NCI-H2227 (cell line): ENCODE measurements around the gene MGAT4A.
"Not testable (repeated sequence)": the region's sequence is repeated elsewhere in the genome, so short reads cannot be mapped to it uniquely, and the experiment has no call there.

Experiments
- DNase-seq: peaks from one replicate; lab custom pipeline; 2025; ENCODE audit not compliant: unreplicated experiment; lab: John Stamatoyannopoulos, UW

Gene MGAT4A

DNA sequence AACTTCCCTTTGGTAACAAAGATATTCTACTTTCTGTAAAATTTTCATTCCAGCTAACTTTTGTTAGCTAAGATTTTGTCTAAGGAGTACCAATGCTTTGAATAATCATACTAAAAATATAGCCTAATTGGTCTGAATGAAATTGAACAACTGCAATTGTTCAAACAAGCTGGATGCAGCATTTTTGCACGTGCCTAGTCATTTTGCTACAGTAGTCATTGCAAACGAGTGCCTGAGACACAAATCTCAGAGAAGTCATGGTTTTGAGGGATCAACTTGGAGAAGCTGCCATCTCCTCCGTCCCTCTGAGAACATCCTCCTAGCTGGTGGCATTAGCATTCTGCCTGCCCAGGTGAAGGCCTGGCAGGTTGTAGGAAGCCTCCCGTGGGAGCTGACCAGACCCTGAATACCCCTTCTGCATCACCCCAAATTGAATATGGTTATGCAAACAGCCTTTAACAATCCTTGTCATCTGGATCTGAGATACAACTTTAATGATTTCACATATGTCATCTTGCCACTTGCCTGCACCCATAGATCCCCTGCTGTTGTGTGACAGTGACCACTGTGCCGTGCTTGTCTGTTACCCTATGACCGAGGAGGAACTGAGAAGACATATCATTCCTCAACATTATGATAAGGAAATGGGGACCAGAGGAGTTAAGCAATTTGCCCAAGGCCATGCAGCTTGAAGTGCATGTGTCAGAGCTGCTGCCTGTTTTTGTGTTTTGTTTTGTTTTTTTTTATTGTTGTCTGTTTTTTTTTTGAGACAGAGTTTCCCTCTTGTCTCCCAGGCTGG lies 29.1 kb upstream of the MGAT4A start:
- DNase-seq, result no peak

- no peak for DNase-seq
Measured at GRCh38 chr2:98759338-98759737, 28.4 kb upstream of the MGAT4A start.

DNA sequence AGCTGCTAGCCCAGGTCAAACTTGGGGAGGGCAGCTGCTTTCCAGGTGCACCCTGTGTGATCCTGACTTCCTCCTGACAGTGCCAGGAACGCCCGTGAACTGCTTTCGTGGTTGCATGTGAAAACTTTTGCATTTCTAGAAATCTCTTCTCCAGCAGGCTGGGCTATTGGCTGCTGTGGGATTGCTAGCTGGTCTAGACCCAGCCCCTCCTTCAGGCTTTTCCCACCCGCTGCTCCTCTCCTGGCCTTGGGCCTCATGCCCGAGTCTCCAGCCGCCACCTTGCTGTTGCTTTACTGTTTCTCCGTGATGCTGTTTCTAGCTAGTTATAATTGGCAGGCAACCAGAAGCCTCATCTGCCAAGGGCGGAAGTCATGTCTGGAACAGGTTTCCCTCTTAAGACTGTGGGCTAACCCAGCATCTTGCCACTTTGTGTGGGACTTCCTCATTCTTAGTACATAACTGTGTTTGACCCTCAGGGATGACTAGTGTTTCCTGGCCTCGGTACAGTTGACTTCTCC lies 27.0 kb upstream of the MGAT4A start:
- no peak for DNase-seq

GRCh38 chr2:98753801-98754200 lies 22.9 kb upstream of the MGAT4A start:
- DNase-seq, result no peak

DNA sequence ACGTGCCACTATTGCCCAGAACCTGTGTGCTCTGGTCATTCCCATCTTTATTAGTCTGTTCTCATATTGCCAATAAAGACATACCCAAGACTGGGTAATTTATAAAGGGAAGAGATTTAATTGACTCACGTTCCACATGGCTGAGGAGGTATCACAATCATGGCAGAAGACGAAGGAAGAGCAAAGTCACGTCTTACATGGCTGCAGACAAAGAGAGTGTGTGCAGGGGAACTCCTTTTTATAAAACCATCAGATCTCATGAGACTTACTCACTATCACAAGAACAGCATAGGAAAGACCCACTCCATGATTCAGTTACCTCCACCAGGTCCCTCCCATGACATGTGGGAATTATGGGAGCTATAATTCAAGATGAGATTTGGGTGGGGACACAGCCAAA lies 21.8 kb upstream of the MGAT4A start:
- not testable (repeated sequence) for DNase-seq

DNA sequence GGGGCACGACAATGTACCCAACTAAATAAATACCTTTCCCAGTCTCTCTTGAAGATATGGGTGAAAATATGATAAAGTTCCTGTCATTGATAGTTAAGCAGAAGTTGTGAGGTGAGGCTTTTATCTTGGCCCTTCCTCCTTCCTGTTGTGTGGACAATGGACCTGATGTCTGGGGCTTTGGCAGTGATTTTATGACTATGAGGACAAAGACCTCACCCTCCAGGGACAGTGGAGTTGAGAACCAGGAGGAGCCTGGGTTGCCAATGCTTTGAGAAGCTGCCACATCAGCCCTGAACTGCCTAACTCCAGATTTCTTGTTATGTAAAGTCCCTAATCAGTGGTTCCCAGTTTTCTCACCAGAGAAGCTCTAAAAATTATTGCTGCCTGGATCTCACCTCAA lies 20.8 kb upstream of the MGAT4A start:
- DNase-seq, result no peak

DNA sequence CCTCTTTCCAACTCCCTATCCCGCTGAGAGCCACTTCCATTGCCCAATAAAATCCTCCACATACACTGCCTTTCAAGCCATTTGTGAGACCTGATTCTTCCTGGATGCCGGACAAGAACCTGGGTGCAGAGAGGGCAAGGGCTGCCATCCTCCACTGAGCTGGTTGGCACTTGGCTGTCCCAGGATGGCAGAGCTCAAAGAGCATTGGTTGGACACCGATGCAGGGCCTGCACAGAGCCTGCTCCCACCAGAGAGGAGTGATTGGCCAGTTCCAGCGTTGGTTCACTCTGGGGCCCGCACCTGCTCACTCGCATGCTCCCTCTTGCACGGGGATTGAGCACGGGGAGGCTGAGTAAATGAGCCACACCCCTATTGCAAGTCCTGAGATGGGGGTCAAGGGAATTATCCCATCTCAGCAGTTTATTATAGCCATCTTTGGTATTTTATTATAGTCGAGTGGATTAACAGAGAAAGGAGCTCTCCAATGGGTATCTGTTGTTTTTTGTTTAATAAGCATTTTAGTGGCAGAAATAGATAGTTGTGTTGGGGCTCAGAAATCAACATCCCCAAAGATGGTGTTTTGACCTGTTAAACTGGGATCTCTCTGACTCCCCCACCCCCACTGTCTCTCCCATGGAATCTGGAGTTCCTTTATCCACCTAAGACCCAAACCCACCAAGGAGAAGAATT lies 19.8 kb upstream of the MGAT4A start:
- DNase-seq, result no peak

GRCh38 chr2:98749066-98749450 lies 18.1 kb upstream of the MGAT4A start:
- no peak for DNase-seq

GRCh38 chr2:98748292-98749065 lies 17.5 kb upstream of the MGAT4A start:
- DNase-seq, result no peak

GRCh38 chr2:98747888-98748287 lies 17.0 kb upstream of the MGAT4A start:
- DNase-seq, result no peak

DNA sequence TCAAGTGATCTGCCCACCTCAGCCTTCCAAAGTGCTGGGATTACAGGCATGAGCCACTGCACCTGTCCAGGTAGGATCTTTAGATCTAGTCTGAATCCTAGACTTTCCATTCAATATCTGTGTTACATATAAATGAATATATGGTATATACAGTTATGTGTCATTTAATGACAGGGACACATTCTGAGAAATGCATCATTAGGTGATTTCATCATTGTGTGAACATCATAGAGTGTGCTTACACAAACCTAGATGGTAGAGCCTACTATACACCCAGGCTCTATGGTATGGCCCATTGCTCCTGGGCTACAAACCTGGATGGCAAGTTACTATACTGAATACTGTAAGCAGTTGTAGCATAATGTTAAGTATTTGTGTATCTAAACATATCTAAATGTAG lies 15.5 kb upstream of the MGAT4A start:
- no peak for DNase-seq

- DNase-seq, result no peak
Measured at GRCh38 chr2:98744595-98744994, 13.7 kb upstream of the MGAT4A start.

- DNase-seq, result no peak
Measured at GRCh38 chr2:98743835-98744234, 12.9 kb upstream of the MGAT4A start.

GRCh38 chr2:98739020-98739419 lies 8.1 kb upstream of the MGAT4A start:
- no peak for DNase-seq

GRCh38 chr2:98738304-98738703 lies 7.4 kb upstream of the MGAT4A start:
- DNase-seq, result no peak

DNA sequence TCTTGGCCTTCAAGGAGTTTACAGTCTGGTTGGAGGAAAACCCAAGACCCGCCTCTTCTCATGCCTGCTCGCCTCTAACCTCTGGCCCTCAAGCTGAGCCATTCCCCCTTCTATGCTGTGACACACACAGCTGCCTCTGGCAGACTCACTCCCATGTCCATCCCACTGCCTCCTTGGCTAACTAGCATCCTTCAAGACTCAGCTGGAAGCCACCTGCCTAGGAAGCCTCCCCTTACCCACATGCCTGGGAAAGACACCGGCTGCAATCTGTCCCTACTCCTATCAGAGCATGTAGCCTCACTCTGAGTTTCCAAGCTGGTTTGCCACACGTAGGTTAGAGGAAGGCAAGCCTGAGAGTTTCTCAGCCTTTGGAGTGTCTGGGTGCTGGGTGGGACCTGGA lies 6.9 kb upstream of the MGAT4A start:
- DNase-seq, result no peak

DNA sequence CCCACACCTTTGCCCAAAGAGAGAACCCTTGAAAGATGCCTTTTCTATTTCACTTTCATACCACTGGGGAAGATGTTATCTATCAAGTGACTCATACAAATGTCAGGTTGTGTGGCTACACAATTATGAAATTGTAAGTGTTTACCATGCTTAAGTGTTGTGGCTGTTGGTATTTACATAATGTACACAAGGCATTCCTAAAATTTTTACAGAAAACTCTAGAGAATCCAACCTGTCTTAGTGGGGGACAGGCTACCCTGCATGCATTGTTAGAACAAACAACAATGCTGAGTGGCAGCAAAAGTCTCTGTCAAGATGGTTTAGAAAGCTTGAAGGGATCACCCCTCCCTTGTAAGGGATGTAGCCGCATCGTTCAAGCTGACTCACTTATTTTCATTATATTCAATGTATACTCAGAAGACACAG lies 5.5 kb upstream of the MGAT4A start:
- DNase-seq, result no peak

- DNase-seq, result no peak
Measured at GRCh38 chr2:98734823-98735260, 3.9 kb upstream of the MGAT4A start.

GRCh38 chr2:98734162-98734561 lies 3.2 kb upstream of the MGAT4A start:
- no peak for DNase-seq

DNA sequence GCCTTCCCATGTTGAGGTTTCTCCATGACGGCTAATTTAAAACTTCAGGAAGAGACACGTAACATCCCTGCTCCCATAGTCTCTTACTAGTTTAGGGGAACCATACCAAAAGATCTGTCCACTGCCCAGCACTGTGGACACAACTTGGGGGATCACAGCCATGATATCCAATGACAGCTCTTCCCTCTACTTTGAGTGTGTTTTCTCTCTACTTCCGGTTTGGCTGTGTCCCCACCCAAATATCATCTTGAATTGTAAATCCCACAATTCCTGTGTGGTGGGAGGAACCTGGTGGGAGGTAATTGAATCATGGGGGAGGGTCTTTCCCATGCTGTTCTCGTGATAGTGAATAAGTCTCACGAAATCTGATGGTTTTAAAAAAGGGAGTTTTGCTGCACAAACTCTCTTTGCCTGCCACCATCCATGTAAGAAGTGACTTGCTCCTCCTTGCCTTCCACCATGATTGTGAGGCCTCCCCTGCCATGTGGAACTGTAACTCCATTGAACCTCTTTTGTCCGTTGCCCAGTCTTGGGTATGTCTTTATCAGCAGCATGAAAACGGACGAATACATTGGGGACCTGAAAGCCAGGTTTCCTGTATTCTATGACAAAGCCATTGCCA lies 1.6 kb upstream of the MGAT4A start:
- DNase-seq, result no peak

- DNase-seq, result no peak
Measured at GRCh38 chr2:98731894-98732349, 990 bp upstream of the MGAT4A start.
